Panc1 (cell line): Measurements from ENCODE around the gene SIGLECL1. TPM values are rescaled to one million over a fixed set of nuclear protein-coding genes. Genes with fewer than 3 reads are reported as not detected.

ENCODE experiments used
- ATAC-seq: fragments of 200-7000 bp; cut with Tn5 transposase; 2 replicates; pipeline ENCODE4 v1.9.1; 2020; ENCODE audit warnings: mild to moderate bottlenecking, moderate library complexity
- BruUV-seq: library from RNA; stranded (reverse); fragments of 400-500 nt; replicated peaks from 2 replicates; lab custom pipeline; 2021; lab: Mats Ljungman, UMichigan
- CTCF ChIA-PET: fragments of 300-600 bp; sonication (Branson Sonifier 250); formaldehyde crosslinking; loops from one replicate; lab custom pipeline; 2022; ENCODE audit warnings: antibody characterized with exemption; lab: Charles Lee
- POLR2A ChIA-PET: fragments of 300-600 bp; sonication (Branson Sonifier 250); formaldehyde crosslinking; loops from one replicate; lab custom pipeline; 2022; ENCODE audit warnings: antibody characterized with exemption; lab: Charles Lee
- DNase-seq: peaks from one replicate; pipeline ENCODE4 v3.0.0-alpha.2; 2010; ENCODE audit warnings: low read depth, low spot score
- H3K27ac ChIP-seq: 2 replicates; pipeline ENCODE4 v1.5.1; 2011; ENCODE audit warnings: mild to moderate bottlenecking, low read length, inconsistent platforms
- H3K27me3 ChIP-seq: fragments of 200-500 bp; sonication (Bioruptor generic); 2 replicates; pipeline ENCODE4 v1.6.0; 2014; ENCODE audit warnings: low read length, inconsistent platforms; ENCODE audit not compliant: control insufficient read depth, insufficient read depth
- H3K36me3 ChIP-seq: fragments of 200-500 bp; sonication (Bioruptor generic); 2 replicates; pipeline ENCODE4 v1.5.1; 2014; ENCODE audit warnings: inconsistent platforms, mild to moderate bottlenecking, low read length, moderate library complexity; ENCODE audit not compliant: control insufficient read depth, insufficient read depth
- H3K4me1 ChIP-seq: 2 replicates; pipeline ENCODE4 v1.5.1; 2011; ENCODE audit warnings: inconsistent platforms, mild to moderate bottlenecking, low read length, moderate library complexity; ENCODE audit not compliant: control insufficient read depth, insufficient read depth
- H3K4me3 ChIP-seq, 2 experiments: 2 replicates each; pipeline ENCODE4 v1.5.1; 2011 to 2012; ENCODE audit warnings: low read depth in 2 of 2, low read length in 2 of 2, mild to moderate bottlenecking in 2 of 2, inconsistent platforms in 1 of 2, moderate library complexity in 1 of 2
- H3K9me3 ChIP-seq: fragments of 200-500 bp; sonication (Bioruptor generic); 2 replicates; pipeline ENCODE4 v1.5.1; 2014; ENCODE audit warnings: low read depth, mild to moderate bottlenecking, inconsistent platforms, low read length, moderate library complexity; ENCODE audit not compliant: control insufficient read depth, insufficient read depth
- POLR2AphosphoS5 ChIP-seq: IDR thresholded peaks from 2 replicates; pipeline ENCODE4 v1.6.1; 2012; ENCODE audit warnings: mild to moderate bottlenecking, low read depth, low read length, moderate library complexity
- REST ChIP-seq, 2 experiments: IDR thresholded peaks; 2 replicates each; pipeline ENCODE4 v1.6.1; 2011 to 2012; ENCODE audit warnings: low read depth in 2 of 2, control low read depth in 1 of 2, low read length in 1 of 2, mild to moderate bottlenecking in 1 of 2, moderate library complexity in 1 of 2; ENCODE audit not compliant: insufficient read depth in 1 of 2
- SIN3A ChIP-seq: IDR thresholded peaks from 2 replicates; pipeline ENCODE4 v1.6.1; 2012; ENCODE audit warnings: low read depth, mild to moderate bottlenecking, low read length, moderate library complexity, borderline replicate concordance; ENCODE audit not compliant: insufficient read depth
- TCF7L2 ChIP-seq: IDR thresholded peaks from 2 replicates; pipeline ENCODE4 v1.6.1; 2011; ENCODE audit warnings: mild to moderate bottlenecking, low read depth, low read length, inconsistent platforms
- in situ Hi-C: cut with HindIII; loops from 2 replicates; pipeline ENCODE4 v1.10.0; 2016; ENCODE audit warnings: low sequenced_read_pairs, low pct_unique_long_range_greater_than_20kb
- intact Hi-C: fragments of 100-400 bp; cut with micrococcal nuclease; formaldehyde crosslinking; loops from one replicate; pipeline ENCODE4 v1.10.0; 2022; ENCODE audit not compliant: unreplicated experiment
- total RNA-seq: library from RNA; stranded (reverse); gene quantifications from one replicate; pipeline ENCODE4 v1.2.1, GENCODE V29; 2021; ENCODE audit not compliant: unreplicated experiment
- TF ChIP-seq, protein P1 (sequence below): fragments of 450-650 bp; IDR thresholded peaks from 2 replicates; pipeline ENCODE4 v1.5.1; 2017; ENCODE audit warnings: mild to moderate bottlenecking

Gene SIGLECL1
- total RNA-seq, 1 experiment from 2014 or later, result not detected

DNA sequence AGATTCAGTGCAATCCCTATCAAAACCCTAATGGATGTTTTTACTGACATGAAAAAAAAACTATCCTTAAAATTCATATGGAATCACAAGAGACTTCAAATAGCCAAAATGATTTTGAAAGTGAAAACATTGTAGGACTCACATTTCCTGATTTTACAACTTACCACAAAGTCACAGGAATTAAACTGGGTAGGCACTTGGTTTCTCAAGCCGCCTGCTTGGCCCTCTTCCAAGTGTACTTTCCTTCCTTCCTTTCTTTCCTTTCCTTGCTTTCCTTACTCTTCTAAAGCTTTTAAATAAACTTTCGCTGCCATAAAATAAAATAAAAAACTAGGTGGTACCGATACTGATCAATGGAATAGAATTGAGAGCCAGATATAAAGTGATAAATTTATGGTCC, 47.0 kb upstream of the SIGLECL1 start:
- CTCF ChIA-PET, result no interaction called here
- POLR2A ChIA-PET, result no interaction called here

DNA sequence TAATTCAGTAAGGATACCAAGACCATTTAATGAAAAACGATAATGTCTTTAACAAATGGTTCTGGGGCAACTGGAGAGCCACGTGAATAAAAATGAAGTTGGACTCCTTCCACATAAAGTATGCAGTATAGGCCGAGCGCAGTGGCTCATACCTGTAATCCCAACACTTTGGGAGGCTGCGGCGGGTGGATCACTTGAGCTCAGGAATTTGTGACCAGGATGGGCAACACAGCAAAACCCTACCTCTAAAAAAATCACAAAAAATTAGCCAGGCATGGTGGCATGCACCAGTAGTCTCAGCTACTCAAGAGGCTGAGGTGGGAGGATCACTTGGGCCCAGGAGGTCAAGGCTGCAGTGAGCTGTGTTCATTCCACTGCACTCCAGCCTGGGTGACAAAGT, 46.6 kb upstream of the SIGLECL1 start:
- intact Hi-C loops, result no loop called here
- DNase-seq, result no peak
- POLR2A ChIA-PET, result no interaction called here

More for the DNA sequence above, 47.0 kb upstream of the SIGLECL1 start:
- no peak for DNase-seq
- ATAC-seq, result no peak
- TF ChIP-seq SIN3A, result no peak
- TF ChIP-seq REST (IDR thresholded peaks at IDR 0.05; ENCODE audit: insufficient read depth in 1 of 2, low read depth in 2 of 2, low read length in 1 of 2), result no peak
- no peak for TF ChIP-seq TCF7L2
- TF ChIP-seq, protein P1, sequence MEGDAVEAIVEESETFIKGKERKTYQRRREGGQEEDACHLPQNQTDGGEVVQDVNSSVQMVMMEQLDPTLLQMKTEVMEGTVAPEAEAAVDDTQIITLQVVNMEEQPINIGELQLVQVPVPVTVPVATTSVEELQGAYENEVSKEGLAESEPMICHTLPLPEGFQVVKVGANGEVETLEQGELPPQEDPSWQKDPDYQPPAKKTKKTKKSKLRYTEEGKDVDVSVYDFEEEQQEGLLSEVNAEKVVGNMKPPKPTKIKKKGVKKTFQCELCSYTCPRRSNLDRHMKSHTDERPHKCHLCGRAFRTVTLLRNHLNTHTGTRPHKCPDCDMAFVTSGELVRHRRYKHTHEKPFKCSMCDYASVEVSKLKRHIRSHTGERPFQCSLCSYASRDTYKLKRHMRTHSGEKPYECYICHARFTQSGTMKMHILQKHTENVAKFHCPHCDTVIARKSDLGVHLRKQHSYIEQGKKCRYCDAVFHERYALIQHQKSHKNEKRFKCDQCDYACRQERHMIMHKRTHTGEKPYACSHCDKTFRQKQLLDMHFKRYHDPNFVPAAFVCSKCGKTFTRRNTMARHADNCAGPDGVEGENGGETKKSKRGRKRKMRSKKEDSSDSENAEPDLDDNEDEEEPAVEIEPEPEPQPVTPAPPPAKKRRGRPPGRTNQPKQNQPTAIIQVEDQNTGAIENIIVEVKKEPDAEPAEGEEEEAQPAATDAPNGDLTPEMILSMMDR, result no peak
- TF ChIP-seq POLR2AphosphoS5, result no peak
- no TSS peak for BruUV-seq
- Histone ChIP-seq H3K36me3 (no peaks in the 10 kb centered on the region), H3K4me3 (no peak overlapping the region), H3K9me3 (no peaks in the 10 kb centered on the region), H3K4me1 (no peaks in the 10 kb centered on the region), H3K27me3 (peaks cover 4% of the 10 kb centered on the region; the same call in 1 of the 2 replicates), H3K27ac (no peak overlapping the region)
- in situ Hi-C loops (no loop called here), intact Hi-C loops (no loop called here)

More for the DNA sequence above, 46.6 kb upstream of the SIGLECL1 start:
- Histone ChIP-seq H3K36me3 (no peaks in the 10 kb centered on the region), H3K4me3 (no peak overlapping the region), H3K9me3 (no peaks in the 10 kb centered on the region), H3K4me1 (no peaks in the 10 kb centered on the region), H3K27me3 (peaks cover 4% of the 10 kb centered on the region; the same call in 1 of the 2 replicates), H3K27ac (no peak overlapping the region)
- CTCF ChIA-PET, result no interaction called here
- TF ChIP-seq SIN3A, result no peak
- no peak for TF ChIP-seq POLR2AphosphoS5
- TF ChIP-seq, protein P1, result no peak
- TF ChIP-seq TCF7L2, result no peak
- TF ChIP-seq REST (IDR thresholded peaks at IDR 0.05; ENCODE audit: insufficient read depth in 1 of 2, low read depth in 2 of 2, low read length in 1 of 2), result no peak
- BruUV-seq, result no TSS peak
- no peak for ATAC-seq
- in situ Hi-C loops, result no loop called here
